Ureter (tissue), 1 donor: ENCODE results near the gene MAP2K3. TPM values are rescaled to one million over a fixed set of nuclear protein-coding genes. Genes with fewer than 3 reads are reported as not detected.

Experiments used
- DNase-seq: peaks from one replicate; pipeline ENCODE4 v3.0.0-alpha.2; 2020; ENCODE audit warnings: low spot score
- total RNA-seq: library from RNA; stranded (reverse); gene quantifications from one replicate; pipeline ENCODE4 v1.2.4, GENCODE V29; 2023
- donor health status: DM: yes; HTN: yes; CAD: no.

Gene MAP2K3
- total RNA-seq: 55.2 TPM

- peak; percentile 99 for DNase-seq
Observed at GRCh38 chr17:21284319-21285163, at the start of gene MAP2K3. TSS of gene MAP2K3 (plus strand) at chr17:21284711. CDS start at chr17:21284921, 210 bp downstream.

- no peak for DNase-seq
Observed at GRCh38 chr17:21235921-21236320, 48.6 kb upstream of the MAP2K3 start.

- DNase-seq: no peak
Observed at GRCh38 chr17:21239680-21240368, 44.7 kb upstream of the MAP2K3 start.

GRCh38 chr17:21240369-21241055, 44.0 kb upstream of the MAP2K3 start:
- no peak for DNase-seq

GRCh38 chr17:21241564-21241963, 42.9 kb upstream of the MAP2K3 start:
- no peak for DNase-seq

- DNase-seq: no peak
Observed at GRCh38 chr17:21242026-21242697, 42.3 kb upstream of the MAP2K3 start.

GRCh38 chr17:21242780-21243515, 41.6 kb upstream of the MAP2K3 start:
- DNase-seq: no peak

- DNase-seq: no peak
Observed at GRCh38 chr17:21243516-21244303, 40.8 kb upstream of the MAP2K3 start.

- DNase-seq: no peak
Observed at GRCh38 chr17:21245639-21246084, 38.8 kb upstream of the MAP2K3 start.

GRCh38 chr17:21246698-21247097, 37.8 kb upstream of the MAP2K3 start:
- no peak for DNase-seq

- DNase-seq: no peak
Observed at GRCh38 chr17:21247552-21248258, 36.8 kb upstream of the MAP2K3 start.

GRCh38 chr17:21248500-21248899, 36.0 kb upstream of the MAP2K3 start:
- DNase-seq: no peak

GRCh38 chr17:21249086-21249795, 35.3 kb upstream of the MAP2K3 start:
- DNase-seq: no peak

- DNase-seq: no peak
Observed at GRCh38 chr17:21249920-21250703, 34.4 kb upstream of the MAP2K3 start.

- no peak for DNase-seq
Observed at GRCh38 chr17:21250854-21251253, 33.7 kb upstream of the MAP2K3 start.

- DNase-seq: no peak
Observed at GRCh38 chr17:21251337-21252010, 33.0 kb upstream of the MAP2K3 start.

- DNase-seq: no peak
Observed at GRCh38 chr17:21252289-21252795, 32.2 kb upstream of the MAP2K3 start.
